HG02970 (cell line): Measurements from ENCODE around the gene C12orf50.
"Not testable (repeated sequence)": the region's sequence is repeated elsewhere in the genome, so short reads cannot be mapped to it uniquely, and the experiment has no call there.

Experiments
- ATAC-seq: cut with Tn5 transposase; IDR thresholded peaks from one replicate; pipeline ENCODE4 v1.9.1; 2021; ENCODE audit warnings: mild to moderate bottlenecking, moderate library complexity, moderate number of reproducible peaks; ENCODE audit not compliant: unreplicated experiment, low FRiP score

The C12orf50 gene

DNA sequence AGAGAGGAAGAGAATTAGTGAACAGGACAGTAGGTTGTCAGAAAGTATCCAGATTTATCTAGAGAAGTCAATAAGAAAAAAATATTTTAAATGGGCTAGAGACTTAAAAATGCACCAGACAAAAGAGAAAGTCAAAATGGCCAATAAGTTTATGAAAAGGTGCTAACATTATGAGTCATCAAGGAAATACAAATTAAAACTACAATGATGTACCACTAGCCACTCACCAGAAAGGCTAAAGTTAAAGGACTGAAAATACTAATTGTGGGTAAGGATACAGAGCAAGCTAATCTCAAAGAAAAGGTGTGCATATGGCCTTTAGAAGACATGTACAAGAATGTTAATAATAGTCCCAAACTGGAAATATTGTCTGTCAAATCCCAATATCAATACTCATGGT lies 37.7 kb downstream of the C12orf50 start:
- no peak for ATAC-seq

DNA sequence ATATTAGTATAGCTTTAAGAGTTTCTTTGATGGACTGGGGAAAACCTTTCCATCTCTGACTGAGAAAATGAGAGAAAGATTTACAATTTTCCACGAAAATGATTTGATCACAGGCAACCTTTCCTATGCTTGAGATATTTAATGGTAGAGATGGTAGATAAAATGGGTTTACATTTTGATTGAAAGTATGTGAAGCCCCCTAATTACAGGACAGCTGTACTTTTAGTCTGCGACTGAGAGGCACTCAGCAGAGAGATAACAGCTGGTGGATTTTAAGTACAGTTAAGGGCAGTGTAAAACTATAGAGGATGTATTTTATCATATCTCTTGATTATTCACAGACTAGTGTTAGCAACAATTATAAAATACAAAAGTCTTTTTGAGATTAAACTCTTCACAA lies 40.7 kb downstream of the C12orf50 start:
- ATAC-seq, result no peak

DNA sequence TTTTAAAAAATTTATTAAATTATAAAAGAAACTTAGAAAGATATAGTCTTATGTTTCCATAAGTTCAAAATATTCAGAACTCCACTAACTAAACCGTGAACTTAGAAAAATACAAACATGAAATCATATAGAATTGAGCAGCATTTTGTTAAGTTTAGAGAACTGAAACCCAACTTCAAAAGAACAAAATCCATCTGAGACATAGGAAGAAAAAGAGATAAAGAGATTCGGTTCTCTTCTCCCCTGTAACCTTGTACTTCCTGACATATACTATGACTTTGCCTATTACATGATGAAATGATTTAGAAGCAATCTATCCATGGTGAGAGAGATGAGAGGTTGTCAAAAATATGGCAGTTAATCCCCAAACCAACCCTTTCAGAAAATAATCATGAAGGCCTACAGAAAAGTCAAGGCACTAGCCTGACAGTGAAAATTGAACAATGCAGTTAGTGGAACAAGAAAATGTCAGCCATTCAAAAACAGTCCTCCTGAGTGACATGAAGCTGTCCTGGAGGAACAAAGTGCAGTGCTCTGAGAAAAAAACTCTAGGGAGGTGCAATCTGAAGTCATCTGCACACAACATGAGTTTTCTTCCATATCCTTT lies 44.0 kb downstream of the C12orf50 start:
- no peak for ATAC-seq

DNA sequence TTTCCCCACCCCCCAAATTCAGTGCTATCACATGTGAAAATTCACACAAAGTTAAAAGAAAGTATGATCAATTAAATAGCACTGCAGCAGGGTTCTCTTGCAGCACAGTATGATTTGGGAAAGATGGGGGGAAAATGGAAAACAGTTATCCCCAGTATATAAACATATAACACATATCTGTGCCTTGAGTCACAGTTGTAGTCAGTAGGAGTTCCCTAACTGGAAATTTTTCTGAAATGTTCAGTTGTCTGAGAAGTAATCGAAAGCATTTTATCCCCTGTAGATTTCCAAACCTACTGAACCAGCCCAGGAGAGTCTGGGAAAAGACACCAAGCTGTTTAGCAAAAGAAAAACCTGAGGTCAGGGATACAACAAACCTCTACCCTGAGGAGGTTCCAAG lies 47.0 kb downstream of the C12orf50 start:
- ATAC-seq, result no peak

DNA sequence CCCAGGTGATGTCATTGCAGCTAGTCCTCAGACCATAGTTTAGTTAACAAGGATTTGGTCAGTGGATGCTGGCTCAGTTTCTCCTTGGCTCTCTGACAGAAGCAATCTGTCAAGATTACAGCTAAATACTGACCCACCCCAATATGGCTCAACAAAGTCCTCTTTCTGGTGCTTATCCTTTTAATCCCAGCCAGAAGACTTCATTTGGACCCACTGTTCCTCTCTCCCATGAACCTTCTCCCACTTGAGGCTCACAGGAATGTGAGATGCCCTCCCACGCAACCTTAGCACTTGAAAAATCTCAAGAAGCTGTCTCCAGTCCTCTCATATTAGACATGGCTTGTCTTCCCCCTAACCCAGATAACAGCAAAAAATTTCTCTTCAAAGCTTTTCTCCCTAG lies 47.7 kb downstream of the C12orf50 start:
- no peak for ATAC-seq

DNA sequence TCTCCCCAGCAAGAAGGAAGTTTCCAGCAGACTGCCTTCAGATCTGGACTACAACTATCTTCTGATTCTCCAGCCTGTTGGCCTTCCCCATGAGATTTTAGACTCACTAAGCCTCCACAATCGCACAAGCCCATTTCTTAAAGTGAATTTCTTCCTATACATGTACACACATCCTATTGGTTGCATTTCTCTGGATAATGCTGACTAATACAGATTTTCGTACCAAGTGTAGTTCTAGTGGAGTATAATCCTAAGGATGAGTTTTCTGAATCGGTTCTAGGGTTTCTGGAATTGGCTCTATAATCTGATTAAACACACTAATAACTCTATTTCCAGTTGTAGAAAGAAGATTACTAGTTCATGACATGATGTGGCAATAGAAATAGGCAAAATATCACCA lies 53.3 kb downstream of the C12orf50 start:
- no peak for ATAC-seq

DNA sequence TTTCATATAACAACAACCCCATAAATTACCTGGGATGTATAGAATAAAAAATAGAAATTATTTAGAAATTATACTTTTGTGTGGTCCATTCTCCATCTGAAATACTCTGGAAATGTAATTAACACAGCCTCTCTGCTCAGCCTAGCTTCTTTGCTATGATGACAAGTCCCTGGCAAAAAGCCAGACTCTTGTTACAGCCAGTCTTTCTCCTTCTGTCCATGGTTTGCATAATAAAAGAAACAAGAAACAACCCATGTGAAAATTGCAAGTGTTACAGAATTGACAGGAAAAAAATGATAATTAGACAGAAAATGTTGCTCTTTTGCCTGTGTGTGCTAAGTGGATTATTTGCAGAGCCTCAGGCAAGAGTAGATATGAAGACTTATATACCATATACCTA lies 61.3 kb downstream of the C12orf50 start:
- ATAC-seq, result no peak

DNA sequence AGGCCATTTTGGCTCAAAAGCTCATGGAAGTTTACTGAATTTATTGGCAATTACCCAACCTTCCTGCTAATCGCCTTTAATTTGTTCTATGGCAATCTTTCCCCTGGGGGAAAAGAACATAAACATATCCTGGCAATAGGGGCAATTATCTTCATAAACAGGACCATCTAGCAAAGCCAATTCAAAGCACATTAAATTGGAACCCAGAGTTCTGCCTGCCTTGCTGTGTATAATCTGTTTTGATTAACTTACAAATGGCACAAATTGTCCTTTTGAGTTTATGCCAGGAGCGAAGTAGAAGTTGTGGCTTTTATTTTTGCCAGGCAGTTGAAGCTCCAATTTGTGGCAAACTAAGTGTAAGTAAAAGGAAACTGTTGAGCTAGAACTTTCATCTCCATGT lies 68.6 kb downstream of the C12orf50 start:
- no peak for ATAC-seq

DNA sequence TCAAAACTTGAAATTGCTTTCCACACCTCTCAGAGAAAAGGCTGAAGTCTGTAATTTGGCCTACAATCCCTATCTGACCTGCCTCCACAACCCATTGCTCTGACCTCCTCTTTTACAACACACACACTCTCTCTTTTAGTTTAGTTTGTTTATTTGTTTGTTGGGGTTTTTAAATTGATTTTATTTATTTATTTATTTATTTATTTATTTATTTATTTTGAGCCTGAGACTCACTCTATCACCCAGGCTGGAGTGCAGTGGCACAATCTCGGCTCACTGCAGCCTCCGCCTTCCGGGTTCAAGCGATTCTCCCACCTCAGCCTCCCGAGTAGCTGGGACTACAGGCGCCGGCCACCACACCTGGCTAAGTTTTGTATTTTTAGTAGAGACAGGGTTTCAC lies 75.2 kb downstream of the C12orf50 start:
- ATAC-seq, result not testable (repeated sequence)

DNA sequence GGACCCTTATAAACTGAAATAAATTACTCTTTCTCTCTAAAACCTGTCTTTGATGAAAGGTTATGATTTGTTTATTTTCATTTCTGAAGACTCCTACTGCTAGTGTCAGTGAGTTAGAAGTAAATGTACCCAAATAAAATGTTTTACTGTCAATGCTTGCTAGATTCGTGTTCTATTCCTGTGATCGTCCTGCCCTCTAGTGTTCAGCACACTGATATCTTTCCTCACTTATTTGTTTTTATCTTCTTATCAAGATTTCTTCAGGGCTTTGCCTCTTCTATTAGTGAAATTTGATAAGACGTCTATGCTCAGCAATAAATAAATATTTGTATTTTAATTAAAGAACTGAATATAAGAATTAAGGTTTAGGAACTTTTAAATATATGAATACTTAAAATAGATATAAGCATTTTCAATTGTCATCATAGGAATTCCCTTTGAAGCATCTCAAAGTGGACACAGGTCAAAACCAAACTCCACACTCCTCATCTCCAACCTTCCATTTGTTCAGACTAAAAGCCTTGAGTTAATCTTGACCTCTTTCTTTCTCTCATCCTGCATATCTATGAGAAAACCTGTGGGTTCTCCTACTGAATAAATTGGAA lies 75.8 kb downstream of the C12orf50 start:
- ATAC-seq, result no peak

DNA sequence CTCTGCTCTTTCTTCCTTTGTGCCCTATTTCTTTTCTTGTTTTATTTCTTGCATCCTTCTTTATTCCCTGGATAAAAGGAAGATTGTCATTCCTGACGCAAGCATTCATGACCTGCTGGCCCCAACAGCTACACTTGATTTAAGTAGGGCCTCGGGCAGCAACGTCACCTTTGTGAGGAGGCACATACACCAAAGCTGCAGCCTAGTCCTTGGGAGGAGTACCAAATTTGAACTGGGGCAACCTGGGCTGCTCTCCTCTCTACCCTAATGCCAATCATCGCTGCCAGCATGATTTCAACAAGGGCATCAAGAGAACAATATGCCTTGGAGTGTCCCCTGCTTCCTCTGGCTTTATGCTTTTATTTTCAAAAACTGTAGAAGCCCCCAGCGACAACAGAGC lies 76.4 kb downstream of the C12orf50 start:
- no peak for ATAC-seq

DNA sequence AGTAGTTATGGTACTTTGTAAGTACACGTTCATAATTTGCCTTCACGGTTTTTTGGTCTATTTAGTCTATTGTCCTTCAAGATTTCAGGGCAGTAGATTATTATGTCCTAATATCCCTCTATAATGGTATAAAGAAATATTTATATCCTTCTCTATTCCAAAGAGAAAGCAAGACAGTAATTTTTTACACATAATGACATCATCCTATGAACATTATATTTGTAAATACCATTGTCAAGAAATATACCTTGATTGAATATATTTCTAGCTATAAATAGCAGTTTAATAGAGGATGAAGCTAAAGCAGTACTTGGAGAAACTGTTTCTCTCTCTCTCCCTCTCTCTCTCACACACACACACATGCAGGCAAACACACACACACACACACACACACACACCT lies 77.0 kb downstream of the C12orf50 start:
- ATAC-seq, result no peak

DNA sequence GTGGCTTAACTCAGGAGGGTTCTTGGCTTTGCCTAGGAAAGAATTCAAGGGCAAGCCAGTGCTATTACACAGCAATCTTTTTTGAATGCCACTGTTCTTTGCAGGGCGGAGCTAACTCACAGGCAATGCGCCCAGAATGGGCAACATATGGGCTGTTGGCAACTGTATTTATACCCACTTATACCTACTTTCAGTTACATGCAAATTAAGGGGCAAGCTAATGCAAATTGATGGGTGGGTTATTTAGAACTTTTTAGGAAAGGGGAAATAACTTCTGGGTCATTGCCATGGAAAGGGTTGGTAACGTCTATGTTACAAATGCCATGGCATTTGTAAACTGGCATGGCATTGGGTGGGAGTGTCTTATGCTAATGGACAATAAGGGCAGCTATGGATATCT lies 85.4 kb downstream of the C12orf50 start:
- no peak for ATAC-seq

DNA sequence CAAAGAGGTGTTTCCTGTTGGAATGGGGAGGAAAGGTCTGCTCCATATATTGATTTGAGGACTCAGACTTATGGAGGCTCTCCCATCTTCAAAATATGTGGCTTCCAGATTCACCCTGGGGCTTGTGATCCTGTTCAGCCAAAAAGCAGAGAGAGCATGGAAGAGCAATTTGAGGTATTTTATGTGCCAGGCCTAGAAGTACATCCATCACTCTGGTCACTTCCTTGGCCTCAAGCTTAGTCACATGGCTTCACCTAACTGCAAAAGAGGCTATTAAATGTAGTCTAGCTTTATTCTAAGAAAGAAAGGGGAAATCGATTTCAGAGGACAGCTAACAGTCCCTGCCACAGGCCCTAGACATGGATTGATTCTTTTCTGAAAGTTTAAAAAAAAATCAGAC lies 86.2 kb downstream of the C12orf50 start:
- ATAC-seq, result no peak

DNA sequence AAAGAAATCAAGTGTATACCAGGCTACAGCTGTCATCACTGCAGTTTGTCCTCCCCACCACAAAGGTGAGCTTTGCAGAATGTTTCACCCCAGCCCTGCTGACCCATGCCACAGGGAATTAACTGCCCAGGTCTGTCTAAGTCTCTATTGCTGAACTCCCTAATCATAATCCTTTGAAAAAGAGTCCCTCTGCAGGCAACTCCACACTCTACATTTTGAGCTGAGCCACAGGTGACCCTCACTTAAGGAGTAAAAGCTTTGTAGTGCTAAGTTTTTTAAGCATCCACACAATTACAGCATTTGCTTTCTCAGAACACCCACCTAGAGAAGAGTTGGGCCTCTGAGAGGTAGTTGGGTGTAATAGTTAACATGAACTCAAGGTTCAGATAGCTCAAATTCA lies 90.0 kb downstream of the C12orf50 start:
- ATAC-seq, result no peak

DNA sequence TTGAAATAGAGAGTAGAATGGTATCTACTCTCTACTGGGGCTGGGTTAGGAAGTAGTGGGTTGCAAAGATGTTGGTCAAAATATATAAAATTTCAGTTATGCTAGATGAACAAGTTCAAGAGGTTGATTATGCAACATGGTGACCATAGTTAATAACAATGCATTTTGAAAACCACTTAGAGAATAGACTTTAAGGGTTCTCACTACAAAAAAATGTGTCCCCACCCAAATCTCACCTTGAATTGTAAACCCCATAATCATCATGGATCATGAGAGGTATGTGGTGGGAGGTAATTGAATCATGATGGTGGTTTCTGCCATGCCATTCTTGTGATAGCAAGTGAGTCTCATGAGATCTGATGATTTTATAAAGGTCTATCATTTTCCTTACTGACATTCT lies 94.0 kb downstream of the C12orf50 start:
- no peak for ATAC-seq

DNA sequence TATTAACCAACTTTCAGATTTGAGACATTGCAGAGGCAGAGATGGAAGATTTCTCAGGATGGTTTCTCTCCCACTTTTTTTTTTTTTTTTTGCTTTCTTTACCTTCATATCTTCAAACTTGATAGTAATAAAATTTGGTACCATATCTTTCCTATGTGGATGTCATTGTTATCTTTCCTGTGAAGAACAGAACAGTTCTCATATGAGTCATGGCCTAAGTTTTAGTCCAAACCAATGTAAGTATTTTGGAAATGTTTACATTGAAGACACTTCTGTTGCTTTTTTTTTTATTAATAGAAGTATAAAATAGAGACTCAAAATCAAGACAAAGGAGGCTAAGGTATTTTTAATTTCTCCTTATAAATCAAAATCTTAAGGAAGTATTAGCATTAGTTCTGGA lies 95.2 kb downstream of the C12orf50 start:
- ATAC-seq, result no peak

DNA sequence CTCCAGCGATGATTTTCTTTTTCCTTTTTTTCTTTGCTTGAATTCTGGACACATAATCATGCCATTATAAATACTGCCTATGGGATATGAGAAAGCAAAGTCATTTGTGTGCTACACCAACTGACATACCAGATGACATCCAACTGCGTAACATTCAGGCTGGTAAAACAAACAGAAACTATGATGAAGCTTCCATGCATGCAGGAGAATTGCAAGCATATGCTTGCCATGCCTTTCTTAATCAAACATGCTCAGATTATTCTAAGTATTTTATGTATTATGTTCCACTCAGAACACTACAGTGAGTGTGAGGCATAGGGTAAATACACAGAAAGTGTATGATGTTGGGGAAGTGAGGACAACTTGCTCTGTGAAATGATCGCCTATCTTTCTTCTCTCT lies 97.4 kb downstream of the C12orf50 start:
- ATAC-seq, result no peak

DNA sequence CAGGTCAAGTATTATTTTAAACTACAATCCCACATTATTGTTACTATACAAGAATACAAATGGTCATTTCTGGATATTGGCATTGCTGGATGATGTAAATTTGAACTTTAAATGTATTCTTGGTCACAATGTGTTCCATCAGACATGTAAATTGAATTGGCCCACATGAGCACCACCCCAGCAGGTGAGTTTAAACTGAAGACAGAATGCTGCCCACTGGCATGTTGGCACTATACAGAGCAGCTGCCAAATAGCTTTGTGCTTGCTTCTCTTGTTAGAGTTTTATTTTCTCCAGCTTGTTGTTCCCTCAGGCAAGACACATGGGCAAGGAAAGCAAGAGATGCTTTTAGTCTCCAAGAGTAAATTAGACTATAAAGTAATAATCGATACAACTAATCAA lies 98.6 kb downstream of the C12orf50 start:
- ATAC-seq, result no peak
